DND-41 (cell line): ENCODE data around the gene TRPV5.

Experiments used
- ATAC-seq: fragments of 200-7000 bp; cut with Tn5 transposase; 3 replicates; pipeline ENCODE4 v1.9.1; 2021; ENCODE audit warnings: low read depth; ENCODE audit not compliant: insufficient read depth
- DNase-seq: peaks from one replicate; pipeline ENCODE4 v3.0.0-alpha.2; 2020
- H2AFZ ChIP-seq: 2 replicates; pipeline ENCODE4 v1.6.0; 2012; ENCODE audit warnings: low read depth, low read length
- H3K27ac ChIP-seq: 2 replicates; pipeline ENCODE4 v1.5.1; 2012; ENCODE audit warnings: low read length, inconsistent platforms
- H3K27me3 ChIP-seq: fragments of 200-600 bp; sonication (generic); 2 replicates; pipeline ENCODE4 v1.6.0; 2012; ENCODE audit warnings: low read length, mild to moderate bottlenecking, inconsistent platforms; ENCODE audit not compliant: insufficient read depth, poor library complexity
- H3K36me3 ChIP-seq: 2 replicates; pipeline ENCODE4 v1.5.1; 2012; ENCODE audit warnings: low read length, inconsistent platforms; ENCODE audit not compliant: insufficient read depth
- H3K4me1 ChIP-seq: 2 replicates; pipeline ENCODE4 v1.5.1; 2012; ENCODE audit warnings: mild to moderate bottlenecking, low read length; ENCODE audit not compliant: insufficient read depth
- H3K4me2 ChIP-seq: 2 replicates; pipeline ENCODE4 v1.6.0; 2012; ENCODE audit warnings: mild to moderate bottlenecking, moderate library complexity, low read length, inconsistent platforms; ENCODE audit not compliant: insufficient read depth
- H3K4me3 ChIP-seq, 2 experiments: fragments of 200-600 bp in 1 of 2; shearing (Covaris generic) in 1 of 2; 2 replicates each; pipeline ENCODE4 v1.5.1; 2012 to 2016; ENCODE audit warnings: inconsistent platforms in 2 of 2, low read length in 2 of 2, mild to moderate bottlenecking in 2 of 2, low read depth in 1 of 2, moderate library complexity in 1 of 2
- H3K79me2 ChIP-seq: 2 replicates; pipeline ENCODE4 v1.6.0; 2012; ENCODE audit warnings: low read length, inconsistent platforms; ENCODE audit not compliant: insufficient read depth
- H3K9ac ChIP-seq: 2 replicates; pipeline ENCODE4 v1.6.0; 2012; ENCODE audit warnings: low read depth, mild to moderate bottlenecking, inconsistent platforms, low read length, moderate library complexity
- H3K9me3 ChIP-seq: 2 replicates; pipeline ENCODE4 v1.5.1; 2012; ENCODE audit warnings: low read length, moderate library complexity, mild to moderate bottlenecking, inconsistent platforms; ENCODE audit not compliant: insufficient read depth, severe bottlenecking
- H4K20me1 ChIP-seq: 2 replicates; pipeline ENCODE4 v1.6.0; 2012; ENCODE audit warnings: low read length; ENCODE audit not compliant: insufficient read depth
- EZH2 ChIP-seq: IDR thresholded peaks from 3 replicates; pipeline ENCODE4 v1.6.1; 2012; ENCODE audit warnings: borderline replicate concordance, low read depth, mild to moderate bottlenecking, moderate library complexity, low read length, inconsistent platforms; ENCODE audit not compliant: severe bottlenecking
- TF ChIP-seq, protein P1 (sequence below): IDR thresholded peaks from 2 replicates; pipeline ENCODE4 v1.5.1; 2012; ENCODE audit warnings: borderline replicate concordance, low read length, moderate library complexity, mild to moderate bottlenecking; ENCODE audit not compliant: poor library complexity, severe bottlenecking; ENCODE audit errors: extremely low read depth

TRPV5 gene

DNA sequence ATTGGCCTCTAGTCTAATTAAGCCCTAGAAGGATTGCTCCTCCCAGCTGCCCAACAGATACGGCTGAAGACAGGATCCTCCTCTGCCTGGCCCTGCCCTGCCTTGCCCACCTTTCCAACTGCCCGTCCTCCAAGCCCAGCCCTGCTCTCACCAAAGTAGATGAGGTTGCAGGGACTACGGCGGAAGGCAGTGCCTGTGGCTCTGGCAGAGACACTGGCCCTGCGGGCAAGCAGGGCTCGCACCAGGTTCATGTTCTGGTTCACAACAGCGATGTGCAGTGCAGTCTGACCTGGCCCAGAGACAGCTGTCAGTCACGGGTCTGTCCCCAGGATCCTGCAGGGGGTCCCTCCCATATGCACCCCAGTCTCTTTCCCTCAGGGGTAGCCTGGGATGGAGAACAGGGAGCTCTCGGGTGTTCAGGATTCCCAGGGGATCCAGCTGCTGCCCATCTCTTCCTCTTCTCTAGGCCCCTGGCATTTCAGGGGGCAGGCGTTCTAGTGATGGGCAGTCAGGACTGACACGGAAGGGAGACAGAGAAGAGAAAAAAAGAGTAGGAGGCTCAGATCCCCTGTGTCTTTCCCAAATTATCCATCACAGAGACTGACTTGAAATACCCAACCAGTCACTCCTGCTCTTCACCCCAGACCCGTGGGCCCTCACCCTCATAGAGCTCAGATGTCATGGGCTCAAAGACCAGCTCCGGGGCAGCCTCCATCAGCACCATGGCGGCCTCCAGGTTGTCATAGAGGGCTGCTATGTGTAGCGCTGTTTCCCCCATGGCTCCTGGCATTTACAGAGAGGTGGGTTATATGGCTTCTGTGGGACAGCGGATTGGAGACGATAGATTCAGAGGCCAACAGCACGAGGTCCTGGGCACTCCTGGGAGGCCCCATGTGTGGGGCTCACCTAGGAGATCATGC, 56.3 kb downstream of the TRPV5 start:
- H3K36me3 ChIP-seq, result peaks cover 15% of the 10 kb centered on the region
- H3K27ac ChIP-seq, result no peak overlapping the region
- no peaks in the 10 kb centered on the region for H4K20me1 ChIP-seq
- H3K4me3 ChIP-seq, result no peak overlapping the region
- no peak overlapping the region for H3K9ac ChIP-seq
- no peak for DNase-seq
- no peak overlapping the region for H3K4me2 ChIP-seq
- H3K9me3 ChIP-seq, result no peaks in the 10 kb centered on the region
- H3K27me3 ChIP-seq, result no peaks in the 10 kb centered on the region
- H3K4me1 ChIP-seq, result no peaks in the 10 kb centered on the region
- no peaks in the 10 kb centered on the region for H3K79me2 ChIP-seq
- ATAC-seq, result no peak
- no peak overlapping the region for H2AFZ ChIP-seq
- TF ChIP-seq EZH2, result no peak
- TF ChIP-seq, protein P1, sequence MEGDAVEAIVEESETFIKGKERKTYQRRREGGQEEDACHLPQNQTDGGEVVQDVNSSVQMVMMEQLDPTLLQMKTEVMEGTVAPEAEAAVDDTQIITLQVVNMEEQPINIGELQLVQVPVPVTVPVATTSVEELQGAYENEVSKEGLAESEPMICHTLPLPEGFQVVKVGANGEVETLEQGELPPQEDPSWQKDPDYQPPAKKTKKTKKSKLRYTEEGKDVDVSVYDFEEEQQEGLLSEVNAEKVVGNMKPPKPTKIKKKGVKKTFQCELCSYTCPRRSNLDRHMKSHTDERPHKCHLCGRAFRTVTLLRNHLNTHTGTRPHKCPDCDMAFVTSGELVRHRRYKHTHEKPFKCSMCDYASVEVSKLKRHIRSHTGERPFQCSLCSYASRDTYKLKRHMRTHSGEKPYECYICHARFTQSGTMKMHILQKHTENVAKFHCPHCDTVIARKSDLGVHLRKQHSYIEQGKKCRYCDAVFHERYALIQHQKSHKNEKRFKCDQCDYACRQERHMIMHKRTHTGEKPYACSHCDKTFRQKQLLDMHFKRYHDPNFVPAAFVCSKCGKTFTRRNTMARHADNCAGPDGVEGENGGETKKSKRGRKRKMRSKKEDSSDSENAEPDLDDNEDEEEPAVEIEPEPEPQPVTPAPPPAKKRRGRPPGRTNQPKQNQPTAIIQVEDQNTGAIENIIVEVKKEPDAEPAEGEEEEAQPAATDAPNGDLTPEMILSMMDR, result no peak

DNA sequence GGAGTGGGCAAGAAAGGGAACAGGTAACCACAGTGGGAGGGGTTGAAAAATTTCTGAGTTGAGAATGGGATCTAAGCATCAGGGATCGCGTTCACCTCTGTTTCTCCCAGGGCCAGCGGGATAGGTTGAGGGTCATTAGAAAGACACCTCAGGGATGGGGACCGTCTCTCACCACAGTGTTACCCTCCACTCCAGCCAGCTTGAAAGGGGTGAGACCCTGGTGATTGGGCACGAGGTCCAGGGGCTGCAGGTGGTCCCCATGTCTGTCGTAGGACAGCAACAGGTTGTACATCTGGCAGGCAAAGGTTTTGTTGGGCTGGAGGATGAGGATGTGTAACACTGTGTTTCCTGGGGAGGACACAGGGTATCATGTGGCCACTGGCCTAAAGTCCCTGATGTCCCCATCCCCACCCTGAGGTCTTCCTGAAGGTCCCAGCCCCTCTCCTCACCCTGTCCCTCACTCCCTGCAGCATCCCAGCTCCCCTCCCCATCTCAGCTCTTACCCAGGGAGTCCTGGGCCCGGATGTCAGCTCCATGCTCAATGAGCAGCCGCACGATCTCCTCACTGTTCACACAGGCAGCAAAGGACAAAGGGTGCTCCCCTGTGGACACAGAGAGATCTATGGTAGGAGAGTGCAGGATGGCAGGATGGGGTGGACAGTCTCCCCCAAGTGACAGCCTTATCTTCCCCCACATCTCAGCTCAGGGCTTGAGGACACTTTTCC, 57.1 kb downstream of the TRPV5 start:
- no peak; the same call in 2 of the 3 replicates for ATAC-seq

DNA sequence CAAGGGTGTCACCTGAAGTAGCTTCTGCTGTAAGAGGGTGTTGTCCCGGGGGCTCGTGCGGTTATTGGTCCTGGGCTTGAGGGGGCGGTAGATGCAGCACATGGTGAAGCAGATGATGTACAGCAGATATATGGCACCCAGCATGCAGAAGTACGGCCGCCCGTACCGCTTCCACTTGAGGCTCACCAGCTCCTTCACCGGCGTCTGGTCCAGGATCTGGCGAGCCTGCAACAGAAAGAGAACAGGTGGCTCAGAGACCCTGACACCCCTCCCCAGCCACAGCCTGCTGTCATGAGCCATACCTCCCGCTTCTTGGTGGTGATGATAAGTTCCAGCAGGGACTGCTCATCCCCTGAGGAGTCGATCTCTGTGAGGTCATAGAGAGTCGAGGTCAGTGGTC, 58.1 kb downstream of the TRPV5 start:
- Histone ChIP-seq H3K27me3 (no peaks in the 10 kb centered on the region), H3K79me2 (no peaks in the 10 kb centered on the region)
- ATAC-seq, result peak; percentile 16; the same call in 2 of the 3 replicates

More for the DNA sequence above, 57.1 kb downstream of the TRPV5 start:
- Histone ChIP-seq H3K9ac (no peak overlapping the region), H3K27me3 (no peaks in the 10 kb centered on the region), H3K4me3 (no peak overlapping the region), H3K36me3 (peaks cover 23% of the 10 kb centered on the region), H2AFZ (no peak overlapping the region), H3K79me2 (no peaks in the 10 kb centered on the region), H3K27ac (no peak overlapping the region), H3K9me3 (no peaks in the 10 kb centered on the region), H4K20me1 (no peaks in the 10 kb centered on the region), H3K4me2 (no peak overlapping the region), H3K4me1 (no peaks in the 10 kb centered on the region)
- TF ChIP-seq EZH2, result no peak
- TF ChIP-seq, protein P1, result no peak
- no peak for DNase-seq

More for the DNA sequence above, 58.1 kb downstream of the TRPV5 start:
- peaks cover 33% of the 10 kb centered on the region for H3K36me3 ChIP-seq
- no peak overlapping the region for H3K4me2 ChIP-seq
- no peaks in the 10 kb centered on the region for H3K9me3 ChIP-seq
- H3K27ac ChIP-seq, result no peak overlapping the region
- peak; percentile 18 for DNase-seq
- H3K4me3 ChIP-seq, result no peak overlapping the region
- no peaks in the 10 kb centered on the region for H3K4me1 ChIP-seq
- H4K20me1 ChIP-seq, result no peaks in the 10 kb centered on the region
- H3K9ac ChIP-seq, result no peak overlapping the region
- H2AFZ ChIP-seq, result no peak overlapping the region
- TF ChIP-seq, protein P1, result no peak
- TF ChIP-seq EZH2, result no peak
